Hypothalamus (tissue), 51 donors: ENCODE measurements around the gene COQ4.
"Not testable (repeated sequence)": the region's sequence is repeated elsewhere in the genome, so short reads cannot be mapped to it uniquely, and the experiment has no call there.

Experiments used
- DNase-seq, 51 donors: peaks; one replicate each; lab custom pipeline; 2025; lab: John Stamatoyannopoulos, UW

Gene COQ4

DNA sequence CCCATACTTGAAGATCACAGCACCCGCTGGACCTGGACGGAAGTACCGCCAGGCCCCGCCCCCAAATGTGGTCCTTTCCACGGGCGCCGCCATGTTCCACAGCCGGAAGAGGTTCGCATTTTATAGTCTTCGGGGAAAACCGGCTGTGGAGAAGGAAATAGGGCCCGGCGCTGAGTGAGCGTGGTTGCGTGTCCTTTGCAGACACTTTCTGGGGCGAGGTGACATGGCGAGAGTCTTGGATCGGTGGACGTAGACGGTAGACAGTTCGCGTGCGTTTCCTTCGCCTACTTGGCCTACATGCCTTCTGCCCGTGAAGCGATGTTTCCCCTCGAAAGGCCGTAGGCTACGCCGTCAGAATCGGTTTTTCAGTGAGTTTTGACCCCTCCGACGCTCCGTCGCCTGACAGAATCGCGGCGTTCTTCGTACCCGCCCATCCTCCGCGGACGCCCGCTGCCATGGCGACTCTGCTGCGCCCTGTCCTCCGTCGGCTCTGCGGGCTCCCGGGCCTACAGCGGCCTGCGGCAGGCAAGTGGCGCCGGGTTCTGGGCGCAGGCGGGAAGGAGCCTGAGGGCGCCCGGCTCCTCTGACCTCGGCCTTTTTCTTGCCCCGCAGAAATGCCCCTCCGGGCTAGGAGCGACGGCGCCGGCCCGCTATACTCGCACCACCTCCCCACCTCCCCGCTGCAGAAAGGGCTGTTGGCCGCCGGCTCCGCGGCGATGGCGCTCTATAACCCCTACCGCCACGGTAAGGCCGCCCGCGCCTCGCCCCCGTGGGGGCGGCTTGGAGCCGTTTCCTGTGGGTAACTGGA, at the start of gene COQ4, which contains the start of gene TRUB2:
TSS of gene COQ4 (plus strand) at position 436 of the 808 bp plus-strand sequence. CDS start at position 456, 20 bp downstream.
TSS of gene TRUB2 (minus strand) at position 44 of the 808 bp plus-strand sequence. CDS start at position 5, 39 bp downstream.
- peak; percentile 73 to 99 (median 92) for DNase-seq

- DNase-seq: no peak
These were observed 48.4 kb upstream of the COQ4 start for GRCh38 chr9:128274245-128274644.

DNA sequence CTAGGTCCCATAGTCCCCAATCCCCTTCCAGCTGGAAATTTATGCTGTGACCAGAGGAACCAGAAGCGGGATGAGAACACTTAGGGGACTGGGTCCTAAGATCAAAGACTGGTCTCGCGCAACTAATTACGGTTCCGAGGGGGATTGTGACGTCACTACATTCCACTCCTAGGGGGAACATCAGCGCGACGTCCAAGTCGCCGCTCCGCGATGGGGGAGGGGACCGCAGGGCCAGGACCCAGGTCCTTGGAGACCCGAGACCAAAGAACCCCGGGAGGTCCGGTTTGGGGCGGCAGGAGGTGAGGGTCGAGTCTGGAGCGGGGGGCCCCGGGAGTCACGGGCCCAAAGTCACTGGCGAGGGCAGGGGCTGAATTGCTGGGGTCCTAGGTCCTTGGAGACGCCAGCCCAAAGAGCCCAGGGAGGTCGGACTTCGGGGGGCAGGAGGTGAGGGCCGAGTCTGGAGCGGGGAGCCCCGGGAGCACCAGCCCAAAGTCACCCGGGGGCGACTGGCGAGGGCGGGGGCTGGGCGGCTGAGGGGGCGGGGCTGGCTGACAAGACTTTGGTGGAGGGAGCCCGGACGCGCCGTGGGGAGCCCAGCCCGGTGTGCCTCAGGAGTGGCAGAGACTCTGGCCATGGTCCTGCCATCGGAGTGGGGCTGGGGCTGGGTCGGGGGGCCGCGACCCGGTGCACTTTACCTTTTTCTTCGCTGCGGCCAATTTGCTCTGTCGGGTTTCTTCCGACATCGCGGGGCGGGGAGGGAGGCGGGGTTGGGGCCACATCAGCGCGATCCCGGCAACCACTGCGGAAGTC, 47.2 kb upstream of the COQ4 start, which contains the start of gene GOLGA2:
TSS of gene GOLGA2 (minus strand) at position 810 of the 810 bp plus-strand sequence. CDS start at position 779, 31 bp downstream.
- DNase-seq: peak in 8 of 51 donors; percentile 34 to 62 (median 42)

DNA sequence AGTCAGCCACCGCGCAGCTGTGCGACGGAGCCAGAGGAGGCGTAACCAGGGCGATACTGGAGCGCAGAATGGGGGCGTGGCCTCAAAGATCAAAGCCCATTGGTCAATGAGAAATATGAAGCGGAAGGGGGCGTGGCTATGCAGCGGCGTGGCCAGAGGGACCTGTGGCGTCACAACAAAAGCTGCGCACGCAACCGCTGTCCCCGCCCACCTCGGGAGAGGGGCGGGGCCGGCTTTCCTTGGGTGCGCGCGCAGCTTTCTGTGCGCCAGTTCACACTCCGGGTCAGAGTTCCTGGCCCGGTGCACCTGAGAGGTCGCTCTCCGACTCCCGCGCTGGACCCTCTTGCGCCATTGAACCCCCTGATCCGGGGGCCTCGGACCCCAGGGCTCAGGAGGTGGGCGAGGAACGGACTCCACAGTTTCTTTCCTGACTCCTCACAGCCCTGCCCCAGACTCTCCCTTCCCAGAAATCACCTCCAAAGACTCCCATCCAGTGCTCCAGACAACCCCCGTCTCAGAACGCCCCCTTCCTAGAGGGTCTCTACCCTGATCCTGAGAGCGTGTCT, 46.5 kb upstream of the COQ4 start, which contains the start of gene SWI5:
TSS of gene SWI5 (plus strand) at position 269 of the 566 bp plus-strand sequence.
- DNase-seq: peak; percentile 73 to 99 (median 98)

- peak in 11 of 51 donors; percentile 9 to 51 (median 41) for DNase-seq
These were observed 45.9 kb upstream of the COQ4 start for GRCh38 chr9:128276574-128277270.

DNA sequence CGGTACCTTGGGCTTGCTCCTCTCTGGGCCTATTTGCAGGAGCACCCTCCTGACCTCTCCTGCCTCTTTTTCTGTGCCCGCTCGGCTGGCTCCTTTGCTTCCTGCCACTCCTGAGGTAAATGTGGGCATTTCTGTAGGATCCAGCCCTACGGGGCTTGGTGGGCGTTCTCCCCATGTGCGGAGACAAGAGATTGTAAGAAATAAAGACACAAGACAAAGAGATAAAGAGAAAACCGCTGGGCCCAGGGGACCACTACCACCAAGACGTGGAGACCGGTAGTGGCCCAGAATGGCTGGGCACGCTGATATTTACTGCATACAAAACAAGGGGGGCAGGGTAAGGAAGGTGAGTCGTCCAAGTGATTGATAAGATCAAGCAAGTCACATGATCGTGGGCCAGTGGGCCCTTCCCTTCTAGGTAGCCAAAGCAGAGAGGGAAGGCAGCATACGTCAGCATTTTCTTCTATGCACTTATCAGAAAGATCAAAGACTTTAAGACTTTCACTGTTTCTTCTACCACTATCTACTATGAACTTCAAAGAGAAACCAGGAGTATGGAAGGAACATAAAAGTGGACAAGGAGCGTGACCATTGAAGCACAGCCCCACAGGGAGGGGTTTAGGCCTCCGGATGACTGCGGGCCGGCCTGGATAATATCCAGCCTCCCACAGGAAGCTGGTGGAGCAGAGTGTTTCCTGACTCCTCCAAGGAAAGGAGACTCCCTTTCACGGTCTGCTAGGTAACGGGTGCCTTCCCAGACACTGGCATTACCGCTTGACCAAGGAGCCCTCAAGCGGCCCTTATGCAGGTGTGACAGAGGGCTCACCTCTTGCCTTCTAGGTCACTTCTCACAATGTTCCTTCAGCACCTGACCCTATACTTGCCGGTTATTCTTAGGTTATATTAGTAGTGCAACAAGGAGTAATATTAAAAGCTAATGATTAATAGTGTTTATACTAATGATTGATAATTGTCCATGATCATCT, 43.3 kb upstream of the COQ4 start:
- DNase-seq: not testable (repeated sequence)

- DNase-seq: no peak
These were observed 42.5 kb upstream of the COQ4 start for GRCh38 chr9:128280084-128280622.

DNA sequence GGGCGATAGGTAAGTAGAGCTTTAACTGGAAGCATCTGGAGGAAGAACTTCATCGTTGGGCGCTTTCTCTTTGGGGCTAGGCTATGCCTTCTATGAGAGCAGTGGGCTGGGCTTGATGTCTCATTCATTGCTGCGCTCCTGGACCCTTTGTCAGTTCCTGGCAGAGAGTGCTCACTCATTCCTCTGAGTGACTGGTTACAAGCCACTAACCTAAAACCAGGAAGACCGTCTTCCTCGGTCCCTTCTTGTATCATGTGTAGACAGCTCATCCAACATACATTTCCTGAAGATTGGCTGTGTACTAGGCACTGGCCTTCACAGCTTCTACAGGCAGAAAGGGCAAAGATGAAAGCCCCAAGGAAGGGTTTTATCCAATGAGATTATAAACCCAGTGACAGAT, 40.1 kb upstream of the COQ4 start:
- no peak for DNase-seq

GRCh38 chr9:128285033-128285784, 37.4 kb upstream of the COQ4 start:
- DNase-seq: no peak

DNA sequence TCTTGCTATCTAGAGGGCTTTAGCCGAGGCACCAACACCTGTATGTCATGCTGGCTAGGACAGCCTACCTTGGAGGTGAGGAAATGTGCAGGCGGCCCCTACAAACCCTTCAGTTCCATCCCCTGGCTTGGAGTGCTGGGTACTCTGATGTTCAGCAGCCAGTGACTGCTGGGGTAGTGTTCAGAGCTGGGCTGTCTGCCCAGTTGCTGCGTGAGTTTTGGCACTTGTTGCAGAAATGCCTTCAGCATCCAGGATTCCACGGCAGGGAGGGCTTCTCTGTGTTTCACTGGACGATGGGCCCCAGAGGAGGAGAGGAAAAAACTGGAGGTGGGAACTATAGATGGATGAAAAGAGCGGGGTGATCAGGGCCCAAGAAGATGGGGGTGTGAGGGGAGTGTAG, 36.2 kb upstream of the COQ4 start:
- peak in 48 of 51 donors; percentile 0 to 86 (median 48) for DNase-seq

DNA sequence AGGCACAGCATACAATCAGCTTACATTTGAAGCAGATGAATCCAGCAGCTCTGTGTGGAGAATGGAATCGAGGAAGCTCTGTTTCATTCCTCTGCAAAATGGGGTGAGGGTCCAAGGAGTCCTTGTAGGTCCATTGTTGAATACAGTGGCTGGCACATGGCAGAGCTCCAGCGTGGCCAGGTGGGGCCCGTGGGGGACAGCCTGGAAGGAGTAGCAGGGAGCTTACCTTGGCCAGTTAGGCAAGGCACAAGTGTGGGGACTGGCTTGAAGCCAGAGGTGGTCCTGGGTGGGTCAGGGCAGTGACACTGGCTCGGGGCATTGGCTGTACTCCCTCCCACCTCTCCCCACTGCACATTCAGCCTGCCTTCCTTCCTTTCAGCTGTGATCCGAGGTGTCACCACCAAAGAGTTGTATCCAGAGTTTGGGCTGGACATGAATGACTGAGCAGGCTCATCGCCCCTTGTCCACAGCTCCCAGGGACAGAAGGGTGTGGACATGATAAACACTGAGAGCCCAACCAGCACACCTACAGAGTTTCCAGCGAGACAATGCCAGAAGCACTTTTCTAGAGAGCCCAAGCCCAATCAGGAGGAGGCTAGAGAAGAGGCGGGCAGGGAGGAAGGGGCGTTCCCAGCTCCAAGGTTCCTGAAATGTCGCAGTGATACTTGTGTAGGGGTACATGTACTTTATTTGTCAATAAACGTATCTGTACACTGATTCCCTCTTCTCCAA, 34.2 kb upstream of the COQ4 start:
- no peak for DNase-seq

DNA sequence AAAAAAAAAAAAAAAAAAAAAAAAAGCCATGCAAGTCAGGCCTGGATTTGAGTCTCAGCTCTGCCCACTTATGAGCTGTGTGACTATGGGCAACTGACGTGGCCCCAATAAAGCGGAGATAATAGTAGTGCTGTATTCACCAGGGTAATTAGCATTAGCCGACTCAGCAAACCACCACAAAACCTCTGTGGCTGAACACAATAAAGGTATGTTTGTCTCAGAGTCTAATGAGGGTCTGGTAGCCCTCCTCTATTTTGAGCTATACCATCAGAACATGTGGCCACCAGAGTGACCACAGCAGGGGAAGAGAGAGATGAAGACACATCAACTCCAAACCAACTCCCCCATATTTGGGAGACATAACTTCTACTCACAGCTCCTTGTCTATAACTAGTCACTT, 30.6 kb upstream of the COQ4 start:
- DNase-seq: no peak

DNA sequence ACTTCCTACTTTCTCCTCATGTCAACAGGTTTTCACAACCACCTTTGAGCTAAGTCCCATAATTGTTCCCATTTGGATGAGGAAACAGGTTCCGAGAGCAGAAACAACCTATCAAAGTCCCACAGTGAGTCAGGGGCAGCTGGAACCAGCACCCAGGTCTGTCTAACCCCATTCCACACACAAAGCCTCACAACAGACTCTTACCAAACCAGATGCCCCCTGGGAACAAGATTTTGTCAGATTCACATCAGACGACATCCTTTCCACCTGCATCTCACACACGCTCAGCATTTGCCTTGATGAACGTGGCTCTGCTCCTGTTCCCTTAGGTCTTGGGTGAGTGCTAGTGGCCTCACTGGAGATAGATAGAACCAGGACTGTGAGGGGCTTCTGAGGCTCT, 29.5 kb upstream of the COQ4 start:
- DNase-seq: no peak

- DNase-seq: no peak
These were observed 28.5 kb upstream of the COQ4 start for GRCh38 chr9:128294142-128294541.

- no peak for DNase-seq
These were observed 26.1 kb upstream of the COQ4 start for GRCh38 chr9:128296340-128297220.

DNA sequence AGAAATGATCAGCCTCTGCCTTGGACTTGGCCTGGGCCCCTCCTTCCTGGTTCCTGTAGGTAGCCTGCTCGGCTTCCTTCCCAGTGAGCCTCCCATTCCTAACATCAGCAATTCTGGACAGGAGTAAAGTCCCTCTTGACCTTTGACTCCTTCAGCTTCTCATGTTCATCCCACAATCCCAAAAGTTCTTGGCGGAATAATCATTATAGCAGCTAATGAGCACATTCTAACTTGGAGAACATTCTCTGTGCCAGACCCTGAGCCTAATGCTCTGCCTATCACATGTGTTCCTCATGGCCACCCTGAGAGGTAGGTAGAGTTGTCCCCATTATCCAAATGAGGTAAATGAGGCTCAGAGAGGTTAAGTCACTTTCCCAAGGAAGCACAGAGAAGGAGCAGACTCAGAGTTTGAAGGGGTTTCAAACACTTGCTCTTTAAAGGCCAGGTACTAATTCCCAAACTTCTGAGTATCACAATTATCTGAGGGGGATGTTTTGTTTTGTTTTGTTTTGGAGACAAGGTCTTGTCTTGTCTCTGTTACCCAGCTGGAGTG, 25.3 kb upstream of the COQ4 start:
- no peak for DNase-seq
